Measurements from ENCODE around the gene E2F2. TPM values are rescaled to one million over a fixed set of nuclear protein-coding genes. Genes with fewer than 3 reads are reported as not detected.

E2F2 gene, protein sequence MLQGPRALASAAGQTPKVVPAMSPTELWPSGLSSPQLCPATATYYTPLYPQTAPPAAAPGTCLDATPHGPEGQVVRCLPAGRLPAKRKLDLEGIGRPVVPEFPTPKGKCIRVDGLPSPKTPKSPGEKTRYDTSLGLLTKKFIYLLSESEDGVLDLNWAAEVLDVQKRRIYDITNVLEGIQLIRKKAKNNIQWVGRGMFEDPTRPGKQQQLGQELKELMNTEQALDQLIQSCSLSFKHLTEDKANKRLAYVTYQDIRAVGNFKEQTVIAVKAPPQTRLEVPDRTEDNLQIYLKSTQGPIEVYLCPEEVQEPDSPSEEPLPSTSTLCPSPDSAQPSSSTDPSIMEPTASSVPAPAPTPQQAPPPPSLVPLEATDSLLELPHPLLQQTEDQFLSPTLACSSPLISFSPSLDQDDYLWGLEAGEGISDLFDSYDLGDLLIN
- total RNA-seq (2014; rRNA removed; shearing (Covaris generic)), result 4.7 TPM in 2 replicates

DNA sequence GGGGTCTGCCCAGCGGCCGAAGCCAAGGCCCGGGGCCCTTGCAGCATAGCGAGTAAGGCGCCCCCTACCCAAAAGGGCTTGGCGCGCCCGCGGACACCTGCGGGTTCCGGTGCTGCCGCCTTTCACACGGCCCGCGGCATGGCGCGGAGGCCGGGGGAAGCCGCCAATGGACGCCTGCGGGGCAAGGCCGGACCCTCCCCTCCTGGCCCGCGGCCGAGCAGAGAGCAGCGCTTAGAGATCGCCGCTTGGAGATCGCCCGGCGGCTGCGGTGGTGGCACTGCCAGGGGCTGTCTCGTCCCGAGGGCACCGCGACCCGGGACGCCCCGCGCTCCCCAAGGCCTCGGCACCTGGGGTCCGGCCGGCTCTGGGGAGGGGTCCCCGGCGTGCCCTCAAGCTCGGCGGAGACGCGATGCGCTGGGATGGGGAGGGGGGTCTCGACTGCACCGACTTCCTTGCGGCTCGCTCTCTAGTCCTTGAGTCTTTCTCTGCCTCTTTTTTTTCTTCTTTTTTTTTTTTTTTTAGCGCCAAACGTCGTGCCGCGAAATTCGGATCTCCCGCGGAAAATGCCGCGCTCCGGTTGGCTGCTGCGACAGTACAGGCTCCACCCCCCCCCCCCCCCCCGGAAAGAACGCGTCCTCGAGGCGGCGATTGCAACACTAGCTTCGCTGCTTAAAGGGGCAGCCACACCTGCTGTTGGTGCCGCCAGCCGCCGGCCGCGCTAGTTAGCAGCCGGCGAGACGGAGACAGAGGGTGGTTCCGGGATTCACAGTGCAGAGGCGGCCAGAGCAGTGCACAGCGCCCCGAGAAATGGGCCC lies at the start of gene E2F2:
Gene E2F2, minus strand, starts transcription at position 487 of the 815 bp plus-strand sequence. Its CDS starts 440 bp downstream, at position 47.
- DNase-seq (ENCODE audit: low spot score), result peak; percentile 77

DNA sequence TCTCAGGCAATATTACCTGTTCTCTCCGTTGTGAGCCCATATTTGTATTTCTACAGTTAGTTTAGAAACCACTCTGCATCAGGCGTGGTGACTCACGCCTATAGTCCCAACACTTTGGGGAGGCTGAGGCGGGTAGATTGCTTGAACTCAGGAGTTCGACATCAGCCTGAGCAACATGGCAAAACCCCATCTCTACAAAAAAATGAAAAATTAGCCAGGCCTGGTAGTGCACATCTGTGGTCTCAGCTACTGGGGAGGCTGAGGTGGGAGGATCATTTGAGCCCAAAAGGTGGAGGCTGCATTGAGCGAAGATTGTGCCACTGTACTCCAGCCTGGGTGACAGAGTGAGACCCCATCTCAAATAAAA lies 47.9 kb upstream of the E2F2 start:
- DNase-seq (ENCODE audit: low spot score), result no peak

DNA sequence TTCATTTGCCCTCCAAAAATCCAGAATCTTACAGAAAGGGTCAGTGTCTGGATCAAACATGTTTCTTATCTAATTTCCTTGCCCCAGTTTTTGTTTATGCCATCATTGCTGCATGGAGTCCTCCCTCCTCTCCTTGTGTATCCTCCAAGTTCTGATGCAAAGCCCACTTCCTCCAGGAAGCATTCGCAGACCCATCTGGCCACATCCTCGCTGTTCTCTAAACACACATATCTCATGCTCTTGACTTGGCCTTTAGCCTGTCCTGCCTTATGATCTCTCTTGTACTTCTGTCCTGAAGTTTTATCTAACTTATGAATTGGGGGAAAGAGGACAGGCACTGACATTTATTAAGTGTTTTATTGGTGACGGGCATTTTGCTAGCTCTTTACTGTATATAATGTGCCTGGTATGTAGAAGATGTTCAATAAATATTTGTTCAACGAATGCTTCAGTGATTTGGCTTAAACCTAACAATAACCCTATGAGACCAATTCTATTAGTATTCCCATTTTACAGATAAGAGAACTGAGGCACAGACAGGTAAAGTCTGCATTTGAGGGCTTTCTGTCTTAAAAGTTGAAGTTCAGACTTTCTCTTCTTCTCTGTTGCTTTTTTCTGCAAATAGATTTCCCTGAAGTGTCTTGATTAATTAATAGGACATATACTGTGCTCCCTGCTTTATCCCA lies 47.4 kb upstream of the E2F2 start:
- DNase-seq (ENCODE audit: low spot score), result no peak

DNA sequence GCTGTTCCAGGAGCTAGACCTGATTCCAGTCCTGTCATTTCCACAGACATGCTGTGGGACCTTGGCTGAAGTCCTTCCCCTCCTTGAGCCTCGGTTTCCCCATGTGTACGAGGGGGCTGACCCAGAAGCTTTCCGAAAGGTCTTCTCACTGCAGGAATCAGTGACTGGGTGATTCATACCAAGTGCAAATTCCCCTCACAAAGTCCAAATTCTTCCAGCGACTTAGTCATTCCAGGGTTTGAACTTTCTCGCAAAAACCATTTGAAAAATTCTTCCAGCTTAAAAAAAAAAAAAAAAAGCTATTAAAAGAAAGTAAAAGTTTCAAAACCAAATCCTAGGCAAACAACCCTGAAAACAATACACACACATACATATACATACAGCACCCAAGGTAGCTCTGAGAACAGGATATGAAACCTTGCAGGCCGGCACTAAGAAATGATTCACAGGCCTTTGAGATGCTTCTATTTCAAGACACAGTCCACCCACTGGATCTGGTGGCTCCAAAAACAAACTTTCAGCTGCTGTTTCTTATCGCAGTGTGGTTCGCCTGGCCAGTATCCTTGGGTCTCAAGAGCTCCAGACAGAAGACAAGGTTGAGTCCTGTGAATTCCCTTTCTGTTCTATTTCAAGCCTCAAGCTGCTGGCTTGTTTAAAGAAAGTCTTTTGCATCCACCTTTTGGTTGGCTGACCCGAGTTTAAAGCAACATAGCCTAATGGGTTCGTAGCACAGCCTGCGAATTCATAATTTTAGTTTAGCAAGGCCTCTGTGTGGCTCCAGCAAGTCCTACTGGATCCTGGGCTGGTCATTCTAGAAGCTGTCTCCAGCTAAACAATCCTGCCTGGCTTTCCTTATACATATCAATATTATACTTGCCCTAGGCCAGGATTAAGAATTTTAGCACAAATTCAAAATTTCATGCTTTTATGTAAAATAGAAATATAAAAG lies 46.3 kb upstream of the E2F2 start:
- DNase-seq (ENCODE audit: low spot score), result no peak

DNA sequence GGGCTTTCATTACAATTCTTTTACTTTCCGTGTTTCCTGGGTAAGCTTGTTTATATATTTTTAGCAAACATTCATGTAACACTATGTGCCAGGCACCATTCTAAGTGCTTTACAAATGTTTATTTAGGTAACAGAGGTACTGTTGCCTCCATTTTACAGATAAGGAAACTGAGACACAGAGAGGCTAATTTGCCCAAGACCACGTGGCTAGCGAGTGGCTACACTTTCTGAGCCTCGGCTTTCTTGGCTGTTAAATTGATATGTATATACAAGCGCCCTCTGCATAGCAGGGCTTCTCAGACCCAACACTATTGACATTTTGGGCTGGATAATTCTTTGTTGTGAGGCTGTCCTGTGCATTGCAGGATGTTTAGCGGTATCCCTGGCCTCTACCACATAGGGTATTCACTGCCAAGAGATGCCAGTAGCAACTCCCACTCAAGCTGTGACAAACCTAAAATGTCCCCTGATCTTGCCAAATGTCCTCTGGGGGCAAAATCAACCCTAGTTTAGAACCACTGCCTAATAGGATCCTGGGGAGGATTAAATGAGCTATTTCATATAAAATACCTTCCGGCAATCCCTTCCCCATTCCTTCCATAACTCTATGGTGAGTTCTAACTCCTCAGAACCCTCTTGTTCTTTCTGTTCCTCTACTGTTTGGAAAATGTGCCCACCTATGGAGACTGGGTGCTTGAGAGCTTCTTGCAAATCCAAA lies 45.5 kb upstream of the E2F2 start:
- DNase-seq (ENCODE audit: low spot score), result no peak

DNA sequence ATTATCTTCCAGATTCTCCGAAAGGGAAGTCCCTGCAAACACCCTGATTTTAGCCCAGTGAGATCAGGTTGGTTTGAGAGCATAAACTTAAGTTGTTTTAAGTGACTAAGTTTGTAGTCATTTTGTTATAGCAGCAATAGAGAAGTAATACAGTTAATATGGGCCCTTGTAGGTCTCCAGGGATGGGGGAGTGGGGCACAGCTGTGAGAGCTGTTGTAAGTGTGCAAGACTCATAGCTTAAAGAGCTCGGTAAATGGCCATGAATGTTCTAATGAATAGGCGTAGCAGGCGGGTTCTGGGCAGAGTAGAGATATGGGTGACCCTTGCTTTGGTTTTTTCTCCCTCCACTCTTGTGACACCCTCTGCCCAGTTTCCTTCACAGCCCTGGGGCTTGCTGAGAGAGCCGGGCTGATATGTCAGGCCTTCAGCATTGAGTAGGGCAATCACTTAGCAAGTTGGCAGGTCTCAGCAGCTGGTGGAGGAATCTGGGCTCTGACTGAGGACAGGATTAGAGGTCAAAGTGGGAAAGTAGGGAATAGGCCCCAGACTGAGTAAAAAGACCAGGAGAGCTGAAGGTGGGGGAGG lies 44.3 kb upstream of the E2F2 start:
- no peak for DNase-seq (ENCODE audit: low spot score)

DNA sequence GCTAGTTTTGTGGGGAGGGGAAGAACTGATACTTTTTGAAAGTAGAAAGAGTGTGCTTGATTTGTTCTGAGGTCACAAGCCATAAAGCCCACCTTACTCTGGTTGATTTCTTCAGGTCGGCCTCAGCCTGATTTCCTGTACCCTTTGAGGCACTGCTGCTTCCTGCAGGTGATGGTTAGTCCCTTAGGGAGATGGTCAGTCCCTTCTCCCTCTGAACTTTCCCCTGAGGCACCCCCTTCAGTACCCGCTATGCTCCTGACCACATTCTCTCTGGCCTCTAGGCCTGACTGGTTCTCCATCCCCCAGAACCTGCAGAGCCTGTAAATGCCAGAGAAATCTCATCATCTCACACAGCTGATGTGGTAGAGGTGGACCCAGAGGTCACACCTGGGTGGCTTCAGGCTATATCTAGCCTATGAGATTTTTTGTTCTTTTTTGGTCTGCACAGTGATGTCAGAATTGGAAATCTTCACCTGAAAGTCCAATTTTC lies 43.3 kb upstream of the E2F2 start:
- DNase-seq (ENCODE audit: low spot score), result no peak

DNA sequence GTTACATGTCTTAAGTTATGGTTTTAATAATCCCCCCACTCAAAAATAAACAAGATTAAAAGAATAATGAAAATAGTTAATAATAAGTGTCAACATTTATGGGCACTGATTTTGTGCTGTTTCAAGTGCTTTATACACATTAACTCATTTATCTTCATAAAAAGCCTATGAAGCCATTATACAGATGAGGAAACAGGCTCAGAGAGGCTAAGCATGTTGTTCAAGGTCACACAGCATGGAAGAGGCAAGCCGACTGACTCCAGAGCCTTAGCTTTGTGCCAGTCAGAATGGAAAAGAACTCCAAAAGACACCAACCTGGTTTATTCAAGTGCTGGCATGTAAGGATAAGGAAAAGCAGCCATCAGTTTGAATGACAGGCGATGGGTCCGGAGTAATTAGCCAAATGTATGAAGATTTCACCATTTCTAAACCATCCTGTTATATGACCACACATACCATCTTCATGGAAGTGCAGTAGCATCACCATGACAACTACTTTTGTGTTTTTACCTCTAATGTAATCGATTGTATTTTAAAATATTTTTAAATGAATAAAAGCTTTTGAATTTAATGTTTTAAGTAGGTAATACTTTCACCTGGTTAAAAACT lies 42.6 kb upstream of the E2F2 start:
- DNase-seq (ENCODE audit: low spot score), result no peak

DNA sequence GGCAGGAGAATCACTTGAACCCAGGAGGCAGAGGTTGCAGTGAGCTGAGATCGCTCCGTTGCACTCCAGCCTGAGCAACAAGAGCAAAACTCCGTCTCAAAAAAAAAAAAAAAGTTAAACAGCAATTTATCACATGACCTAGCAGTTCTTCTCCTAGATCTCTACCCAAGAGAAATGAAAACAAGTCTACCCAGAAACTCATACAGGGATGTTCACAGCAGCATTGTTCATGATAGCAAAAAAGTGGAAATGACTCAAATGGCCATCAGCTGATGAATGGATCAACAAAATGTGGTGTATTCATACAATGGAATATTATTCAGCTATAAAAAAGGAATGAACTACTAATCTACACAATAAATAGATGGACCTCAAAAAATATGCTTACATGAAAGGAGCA lies 40.4 kb upstream of the E2F2 start:
- no peak for DNase-seq (ENCODE audit: low spot score)

DNA sequence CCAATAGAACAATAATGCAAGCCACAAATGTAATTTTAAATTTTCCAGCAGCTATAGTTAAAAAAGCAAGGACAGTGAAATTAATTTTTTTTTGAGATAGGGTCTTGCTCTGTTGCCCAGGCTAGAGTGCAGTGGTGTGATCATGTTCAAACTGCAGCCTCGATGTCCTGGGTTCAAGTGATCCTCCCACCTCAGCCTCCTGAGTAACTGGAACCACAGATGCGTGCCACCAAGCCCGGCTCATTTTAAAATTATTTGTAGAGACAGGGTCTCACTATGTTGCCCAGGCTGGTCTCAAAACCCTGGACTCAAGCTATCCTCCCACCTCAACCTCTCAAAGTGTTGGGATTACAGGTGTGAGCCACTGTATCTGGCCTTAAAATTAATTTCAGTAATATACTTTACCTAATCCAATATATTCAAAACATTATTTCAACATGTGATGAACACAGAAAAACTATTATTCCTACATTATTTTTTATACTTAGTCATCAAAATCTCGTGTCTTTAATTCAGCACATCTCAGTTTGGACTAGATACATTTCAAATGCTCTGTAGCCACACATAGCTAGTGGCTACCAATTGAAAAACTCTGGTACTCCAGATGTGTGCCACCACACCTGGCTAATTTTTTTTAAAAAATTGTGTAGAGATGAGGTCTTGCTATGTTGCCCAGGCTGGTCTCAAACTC lies 39.1 kb upstream of the E2F2 start:
- no peak for DNase-seq (ENCODE audit: low spot score)

DNA sequence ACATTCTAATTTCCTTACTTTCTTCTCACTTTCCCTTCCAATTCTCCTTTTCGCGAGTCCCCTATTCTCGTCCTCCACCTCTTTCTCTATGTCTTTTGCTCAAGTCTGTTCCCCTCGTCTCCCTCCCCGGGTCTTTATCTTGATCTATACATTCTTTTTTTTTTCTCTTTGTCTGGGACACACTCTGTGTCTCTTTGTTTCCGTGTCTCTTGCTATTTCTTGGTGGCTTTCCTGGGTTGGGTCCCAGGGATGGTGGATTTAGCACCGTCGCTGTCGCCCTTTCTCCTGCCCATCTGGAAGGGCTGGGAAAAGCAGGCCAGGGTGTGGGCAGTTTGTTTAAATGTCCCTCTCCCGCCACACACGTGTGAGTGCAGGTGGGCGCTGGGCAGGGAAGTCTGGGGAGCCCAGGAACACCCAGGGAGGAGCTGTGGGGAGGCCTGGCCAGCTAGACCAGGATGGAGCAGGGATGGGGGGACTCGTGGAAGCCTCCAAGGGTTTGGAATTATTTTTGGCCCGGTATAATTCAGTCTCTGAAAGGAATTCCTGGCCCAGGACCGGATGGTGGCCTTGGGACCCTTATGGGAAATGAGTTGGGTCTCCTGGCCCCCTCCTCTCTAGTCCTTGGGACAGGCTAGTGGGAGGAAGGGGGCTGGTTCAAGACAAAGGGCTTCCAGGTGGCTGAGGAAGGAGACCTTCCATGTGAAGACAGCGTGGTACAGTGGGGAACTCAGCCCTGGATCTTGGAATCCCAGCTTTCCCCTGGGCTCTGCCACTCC lies 37.8 kb upstream of the E2F2 start:
- DNase-seq (ENCODE audit: low spot score), result no peak

DNA sequence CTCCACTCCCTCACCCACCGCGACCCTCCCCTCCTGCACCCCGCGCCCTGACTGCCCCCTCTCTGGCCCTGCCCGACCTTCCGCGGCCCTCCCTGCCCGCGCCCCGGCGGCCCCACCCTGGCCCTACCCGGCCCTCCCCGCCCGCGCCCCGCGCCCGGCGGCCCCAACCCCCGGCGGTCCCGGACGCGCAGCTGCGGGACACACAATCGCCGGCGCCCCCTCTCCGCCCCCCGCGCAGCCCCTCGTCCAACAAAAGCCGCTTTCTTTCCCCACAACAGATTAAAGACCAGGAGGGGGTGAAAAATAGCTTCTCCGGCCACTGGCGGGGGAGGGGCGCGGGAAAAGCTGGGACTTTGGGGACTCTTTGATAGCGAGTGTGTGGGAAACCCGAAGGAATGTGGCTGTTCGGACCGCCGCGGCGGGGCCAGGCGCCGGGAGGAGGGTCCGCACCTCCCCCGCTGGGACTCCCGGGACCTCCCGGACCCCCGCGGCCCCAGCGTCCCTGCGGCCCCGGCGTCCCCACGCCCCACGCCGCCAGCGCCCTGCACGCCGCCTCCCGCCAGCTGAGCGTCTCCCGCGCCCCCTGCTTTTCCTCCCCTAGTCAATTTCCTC lies 37.1 kb upstream of the E2F2 start:
- DNase-seq (ENCODE audit: low spot score), result no peak

DNA sequence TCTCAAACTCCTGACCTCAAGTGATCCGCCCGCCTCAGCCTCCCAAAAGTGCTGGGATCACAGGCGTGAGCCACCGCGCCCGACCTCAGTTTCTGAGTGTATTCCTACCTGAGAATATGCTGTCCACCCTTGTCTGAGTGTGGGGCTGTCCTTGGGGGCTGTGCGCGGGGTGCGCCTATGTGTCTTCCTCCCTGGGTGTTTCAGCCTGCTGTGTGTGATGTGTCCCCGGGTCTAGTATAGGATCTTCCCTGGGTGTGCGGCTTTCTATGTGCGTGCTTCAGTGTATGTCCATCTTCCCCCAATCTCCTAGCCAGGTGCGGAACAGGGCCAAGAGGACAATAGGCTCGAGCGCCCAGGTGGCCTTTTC lies 36.6 kb upstream of the E2F2 start:
- DNase-seq (ENCODE audit: low spot score), result no peak

DNA sequence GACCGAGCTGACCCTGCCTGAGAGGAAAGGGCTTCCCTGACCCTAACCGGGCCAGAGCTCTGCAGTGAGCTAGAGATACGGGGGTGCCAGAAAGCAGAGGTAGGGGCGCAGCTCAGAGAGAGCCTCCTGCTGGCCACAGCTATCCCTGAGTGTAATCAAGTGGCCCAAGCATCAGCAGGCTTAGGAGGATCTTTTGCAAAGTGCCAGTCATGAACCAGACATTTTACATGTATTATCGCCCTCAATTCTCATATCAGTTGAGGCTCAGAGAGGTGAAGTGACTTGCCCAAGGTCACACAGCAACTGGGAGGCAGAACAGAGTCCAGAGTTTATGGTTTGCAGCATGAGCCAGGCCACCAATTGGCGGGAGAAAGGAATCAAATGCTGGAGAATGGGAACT lies 35.3 kb upstream of the E2F2 start:
- DNase-seq (ENCODE audit: low spot score), result no peak

DNA sequence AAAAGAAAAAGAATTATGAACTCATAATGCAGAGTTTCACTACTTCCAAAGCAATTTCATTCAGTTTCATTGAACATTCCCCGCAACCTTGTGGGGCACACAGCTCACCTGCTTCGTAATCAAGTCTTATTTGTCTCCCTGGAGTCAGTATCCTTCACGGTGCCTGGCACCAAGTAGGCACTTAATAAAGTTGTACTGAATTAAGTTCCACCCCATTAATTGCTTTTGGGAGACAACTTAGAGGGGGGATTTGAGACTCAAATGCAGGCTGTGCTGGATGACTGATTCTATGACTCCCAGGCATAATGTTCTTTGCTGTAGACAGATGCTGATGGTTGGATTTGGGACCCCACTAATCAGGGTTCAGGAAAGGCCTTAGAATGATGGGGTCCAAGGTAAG lies 34.7 kb upstream of the E2F2 start:
- no peak for DNase-seq (ENCODE audit: low spot score)

DNA sequence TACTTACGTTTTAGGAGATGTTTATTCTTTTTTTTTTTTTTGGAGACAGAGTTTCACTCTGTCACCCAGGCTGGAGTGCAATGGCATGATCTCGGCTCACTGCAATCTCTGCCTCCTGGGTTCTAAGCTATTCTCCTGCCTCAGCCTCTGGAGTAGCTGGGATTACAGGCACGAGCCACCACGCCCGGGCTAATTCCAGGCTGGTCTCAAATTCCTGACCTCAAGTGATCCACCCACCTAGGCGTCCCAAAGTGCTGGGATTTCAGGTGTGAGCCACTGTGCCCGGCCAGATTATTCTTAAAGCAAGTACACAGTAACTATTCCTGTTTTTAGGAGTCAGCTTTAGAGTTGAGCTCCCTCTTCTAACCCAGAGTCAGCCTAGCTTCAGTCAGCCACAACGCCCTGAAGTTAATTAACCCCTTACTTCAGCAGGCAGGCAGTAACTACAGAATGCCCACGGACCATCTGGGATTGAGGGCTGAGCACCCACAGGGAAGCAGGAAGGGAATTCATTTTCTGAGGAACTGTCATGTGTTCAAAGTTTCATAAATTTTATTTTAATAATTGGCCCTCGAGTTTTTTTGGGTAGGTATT lies 33.6 kb upstream of the E2F2 start:
- no peak for DNase-seq (ENCODE audit: low spot score)

DNA sequence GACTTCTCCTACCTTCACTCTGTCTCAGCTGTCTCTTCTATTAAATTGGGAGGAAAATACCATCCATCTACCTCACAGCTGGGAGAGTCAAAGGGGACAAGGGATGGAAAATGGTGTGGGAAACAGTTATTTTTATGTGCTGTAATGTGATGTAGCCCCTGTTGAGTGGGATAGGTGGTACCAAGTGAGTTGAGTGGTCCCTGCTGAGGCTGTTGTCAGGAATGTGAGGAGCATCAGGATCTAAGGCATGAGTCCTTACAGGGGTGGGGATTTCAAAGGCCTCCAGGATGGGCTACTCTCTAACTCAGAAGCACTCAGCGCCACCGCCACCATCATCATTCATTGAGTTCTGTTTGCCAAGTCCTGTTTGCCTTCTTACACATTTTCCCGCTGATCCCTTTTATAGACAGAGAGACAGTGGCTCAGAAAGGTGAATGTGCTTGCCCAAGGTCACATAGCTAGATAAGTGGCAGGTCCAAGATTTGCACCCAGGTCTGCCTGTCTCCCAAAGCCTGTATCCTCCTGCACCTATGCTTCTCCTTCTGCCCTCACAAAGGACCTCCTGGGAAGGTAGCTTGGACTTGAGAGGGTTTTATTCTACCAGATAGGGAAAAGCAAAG lies 32.8 kb upstream of the E2F2 start:
- no peak for DNase-seq (ENCODE audit: low spot score)

Measured in HT-29 (cell line).